Thymus (tissue), 11 donors: ENCODE data around the gene MACROD2. TPM values are rescaled to one million over a fixed set of nuclear protein-coding genes. Genes with fewer than 3 reads are reported as not detected.

Experiments used
- DNase-seq, 9 donors: peaks; one replicate each; pipeline ENCODE4 v3.0.0-alpha.2; 2013; ENCODE audit warnings: low spot score in 9 of 9, low read depth in 6 of 9, missing footprints in 1 of 9
- H3K27ac ChIP-seq, 2 donors: one replicate each; pipeline ENCODE4 v1.5.1; 2013; ENCODE audit warnings: control low read depth in 1 of 2, low read depth in 1 of 2, low read length in 1 of 2, mild to moderate bottlenecking in 1 of 2, moderate library complexity in 1 of 2
- H3K27me3 ChIP-seq, 2 donors: one replicate each; pipeline ENCODE4 v1.5.1; 2013; ENCODE audit warnings: low read length in 1 of 2; ENCODE audit not compliant: control insufficient read depth in 2 of 2, insufficient read depth in 1 of 2
- H3K36me3 ChIP-seq, 2 donors: one replicate each; pipeline ENCODE4 v1.5.1; 2013; ENCODE audit warnings: low read length in 1 of 2, mild to moderate bottlenecking in 1 of 2, moderate library complexity in 1 of 2; ENCODE audit not compliant: control insufficient read depth in 2 of 2, insufficient read depth in 2 of 2
- H3K4me1 ChIP-seq, 2 donors: one replicate each; pipeline ENCODE4 v1.5.1; 2013; ENCODE audit warnings: low read length in 2 of 2; ENCODE audit not compliant: control insufficient read depth in 2 of 2, insufficient read depth in 2 of 2
- H3K4me3 ChIP-seq, 2 donors: one replicate each; pipeline ENCODE4 v1.5.1; 2013; ENCODE audit warnings: low read length in 2 of 2, control low read depth in 1 of 2, mild to moderate bottlenecking in 1 of 2
- H3K9me3 ChIP-seq, 2 donors: one replicate each; pipeline ENCODE4 v1.5.1; 2013; ENCODE audit warnings: low read length in 1 of 2, mild to moderate bottlenecking in 1 of 2; ENCODE audit not compliant: control insufficient read depth in 2 of 2, insufficient read depth in 1 of 2
- WGBS: extraction: QIAGEN DNeasy Blood & Tissue Kit; methylation state at CpG from one replicate; pipeline ENCODE4 v1.1.7; 2013; 5-methylcytosine and 5-hydroxymethylcytosine counted together
- polyA plus RNA-seq: library from polyadenylated mRNA; stranded (reverse); fragments of 200-250 nt; gene quantifications from one replicate; pipeline ENCODE4 v1.2.3, GENCODE V29; 2013
- total RNA-seq: library from RNA; stranded (reverse); fragments of 120-200 nt; gene quantifications from one replicate; pipeline ENCODE4 v1.2.4, GENCODE V29; 2013
- donor health status: healthy.

MACROD2 gene
- total and polyA plus RNA-seq, 2 donors: 1.6 to 4.2 TPM

DNA sequence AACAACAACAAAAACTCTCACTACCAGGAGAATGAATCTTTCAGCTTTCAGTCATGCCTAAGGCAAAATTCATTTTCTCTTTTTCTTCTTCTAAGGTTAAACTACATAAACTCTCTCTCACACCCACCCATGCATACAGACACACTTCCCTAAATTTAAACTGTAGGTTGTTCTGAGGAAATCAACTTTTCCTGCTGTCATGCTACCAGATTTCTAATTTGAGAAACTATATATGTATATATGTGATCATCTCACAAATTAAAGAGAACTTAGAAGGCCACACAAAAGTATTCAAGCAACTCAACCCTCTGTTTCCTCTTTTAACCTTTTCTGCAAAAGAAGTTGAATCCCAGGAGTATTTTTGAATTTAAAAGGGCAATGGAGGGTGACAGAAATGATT, 2045.4 kb downstream of the MACROD2 start:
- no peaks in the 10 kb centered on the region for H3K36me3 ChIP-seq
- no peak overlapping the region for H3K4me3 ChIP-seq
- no peaks in the 10 kb centered on the region for H3K4me1 ChIP-seq
- no peak for DNase-seq
- no peaks in the 10 kb centered on the region for H3K27me3 ChIP-seq
- no peaks in the 10 kb centered on the region for H3K9me3 ChIP-seq
- no peak overlapping the region for H3K27ac ChIP-seq

DNA sequence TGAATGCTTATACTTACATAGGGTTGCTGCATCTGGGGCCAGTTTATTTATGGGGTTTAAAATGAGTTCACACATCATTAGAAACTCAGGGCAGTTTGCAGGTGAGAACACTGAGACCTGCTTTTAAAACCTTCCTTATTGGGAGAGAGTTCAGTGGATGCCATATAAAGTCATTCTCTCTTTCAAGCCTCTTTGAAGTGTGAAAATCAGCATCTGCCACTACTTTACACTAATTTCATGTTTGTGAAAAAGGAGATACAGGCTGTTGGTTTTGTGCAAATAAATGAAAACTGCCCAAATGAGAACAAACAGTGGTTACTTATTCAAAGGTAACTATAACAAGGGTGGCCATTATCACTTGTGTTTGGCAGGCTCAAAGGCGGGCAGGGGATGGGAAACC, 2047.4 kb downstream of the MACROD2 start:
- Histone ChIP-seq H3K9me3 (no peaks in the 10 kb centered on the region), H3K27ac (no peak overlapping the region), H3K27me3 (no peaks in the 10 kb centered on the region), H3K4me3 (no peak overlapping the region), H3K4me1 (no peaks in the 10 kb centered on the region), H3K36me3 (no peaks in the 10 kb centered on the region)
- no peak for DNase-seq
- WGBS: 98% methylated on average over 1 of the region's 1 CpG

- WGBS: 85% methylated on average over 3 of the region's 3 CpGs
- no peaks in the 10 kb centered on the region for H3K4me1 ChIP-seq
- no peaks in the 10 kb centered on the region for H3K27me3 ChIP-seq
These were observed 2048.6 kb downstream of the MACROD2 start for GRCh38 chr20:16043931-16044330.

GRCh38 chr20:16048876-16049275, 2053.6 kb downstream of the MACROD2 start:
- no peak overlapping the region for H3K27ac ChIP-seq
- 93% methylated on average over 1 of the region's 1 CpG for WGBS
- H3K36me3 ChIP-seq: no peaks in the 10 kb centered on the region
- no peaks in the 10 kb centered on the region for H3K4me1 ChIP-seq
- no peak for DNase-seq
- H3K27me3 ChIP-seq: no peaks in the 10 kb centered on the region
- H3K9me3 ChIP-seq: no peaks in the 10 kb centered on the region
- no peak overlapping the region for H3K4me3 ChIP-seq

More at GRCh38 chr20:16043931-16044330, 2048.6 kb downstream of the MACROD2 start:
- Histone ChIP-seq H3K9me3 (no peaks in the 10 kb centered on the region), H3K4me3 (no peak overlapping the region), H3K36me3 (no peaks in the 10 kb centered on the region), H3K27ac (no peak overlapping the region)
- no peak for DNase-seq

DNA sequence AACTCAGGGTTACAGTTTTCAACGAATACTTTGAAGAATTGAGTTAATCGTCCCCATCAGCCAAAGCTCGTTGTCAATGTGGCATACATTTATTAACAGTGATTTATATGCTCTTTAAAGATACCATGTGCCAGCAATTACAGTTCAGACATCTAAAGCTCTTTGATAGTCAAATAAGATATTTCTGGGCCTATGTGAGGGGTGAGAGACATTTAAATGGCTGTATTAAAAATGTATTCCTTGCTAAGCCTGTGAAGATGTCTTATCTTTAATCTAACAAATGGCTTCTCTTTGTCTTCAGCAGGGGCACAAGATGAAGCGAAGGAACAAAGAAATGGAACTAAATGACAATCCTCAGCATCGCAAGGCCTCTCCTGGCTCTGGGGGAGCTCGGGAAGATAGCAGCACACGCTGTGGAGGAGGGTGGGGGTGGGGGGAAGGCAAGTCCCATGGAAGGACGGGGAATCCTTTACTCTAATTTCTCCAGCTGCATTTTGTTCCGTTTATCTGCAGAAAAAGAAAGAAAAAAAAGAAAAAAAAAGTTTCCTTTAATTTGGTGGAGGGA, 2054.3 kb downstream of the MACROD2 start:
- H3K36me3 ChIP-seq: no peaks in the 10 kb centered on the region
- 81% methylated on average over 9 of the region's 9 CpGs for WGBS
- H3K27ac ChIP-seq: no peak overlapping the region
- H3K4me3 ChIP-seq: no peak overlapping the region
- DNase-seq: no peak
- no peaks in the 10 kb centered on the region for H3K9me3 ChIP-seq
- H3K27me3 ChIP-seq: no peaks in the 10 kb centered on the region
- no peaks in the 10 kb centered on the region for H3K4me1 ChIP-seq

GRCh38 chr20:16050366-16050765, 2055.1 kb downstream of the MACROD2 start:
- H3K4me1 ChIP-seq: no peaks in the 10 kb centered on the region
- no peak for DNase-seq
- H3K27ac ChIP-seq: no peak overlapping the region
- 90% methylated on average over 1 of the region's 1 CpG for WGBS
- H3K36me3 ChIP-seq: no peaks in the 10 kb centered on the region
- H3K9me3 ChIP-seq: no peaks in the 10 kb centered on the region
- no peaks in the 10 kb centered on the region for H3K27me3 ChIP-seq
- H3K4me3 ChIP-seq: no peak overlapping the region

DNA sequence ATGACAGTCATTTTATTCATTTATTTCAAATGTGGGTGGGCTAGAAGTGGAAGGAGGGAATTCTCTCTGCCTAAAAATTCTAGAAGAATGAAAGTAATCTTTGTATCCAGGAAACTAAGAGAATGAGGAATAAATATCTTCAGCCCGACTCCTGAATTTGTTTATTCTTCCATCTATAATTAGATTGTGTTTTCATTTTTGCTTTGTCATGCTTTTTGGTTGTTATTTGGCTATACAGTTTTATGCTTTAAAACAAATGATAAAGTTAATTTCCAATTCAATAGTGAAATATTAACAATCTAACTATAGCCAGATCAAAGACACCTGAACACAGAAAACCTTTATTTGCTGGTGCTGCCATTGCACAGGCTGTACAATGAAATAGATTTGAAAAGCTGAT, 2056.7 kb downstream of the MACROD2 start:
- Histone ChIP-seq H3K9me3 (no peaks in the 10 kb centered on the region), H3K36me3 (no peaks in the 10 kb centered on the region), H3K27ac (no peak overlapping the region), H3K27me3 (no peaks in the 10 kb centered on the region), H3K4me1 (no peaks in the 10 kb centered on the region), H3K4me3 (no peak overlapping the region)
- no peak for DNase-seq
- WGBS: 88% methylated on average over 1 of the region's 1 CpG

DNA sequence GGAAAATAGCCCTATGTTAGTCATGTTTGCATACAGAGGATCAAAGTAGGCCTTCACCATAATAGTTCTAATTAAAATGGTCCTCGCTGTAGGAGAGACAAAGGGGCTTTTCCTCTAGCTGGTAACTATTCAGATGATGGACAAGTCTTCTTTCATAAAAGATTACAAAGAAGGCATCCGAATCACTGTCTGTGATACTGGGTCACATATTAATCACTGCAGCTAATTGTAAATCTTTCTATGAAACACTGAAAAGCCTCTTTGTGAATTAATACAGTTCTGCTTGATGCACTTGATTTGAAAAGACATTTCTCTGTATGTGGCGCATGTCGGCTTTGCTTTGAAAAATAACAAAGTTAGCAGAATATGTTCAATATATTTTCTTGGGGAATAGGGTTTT, 2057.1 kb downstream of the MACROD2 start:
- Histone ChIP-seq H3K27me3 (no peaks in the 10 kb centered on the region), H3K4me3 (no peak overlapping the region), H3K27ac (no peak overlapping the region), H3K4me1 (no peaks in the 10 kb centered on the region), H3K36me3 (no peaks in the 10 kb centered on the region), H3K9me3 (no peaks in the 10 kb centered on the region)
- no peak for DNase-seq
- 83% methylated on average over 4 of the region's 4 CpGs for WGBS

DNA sequence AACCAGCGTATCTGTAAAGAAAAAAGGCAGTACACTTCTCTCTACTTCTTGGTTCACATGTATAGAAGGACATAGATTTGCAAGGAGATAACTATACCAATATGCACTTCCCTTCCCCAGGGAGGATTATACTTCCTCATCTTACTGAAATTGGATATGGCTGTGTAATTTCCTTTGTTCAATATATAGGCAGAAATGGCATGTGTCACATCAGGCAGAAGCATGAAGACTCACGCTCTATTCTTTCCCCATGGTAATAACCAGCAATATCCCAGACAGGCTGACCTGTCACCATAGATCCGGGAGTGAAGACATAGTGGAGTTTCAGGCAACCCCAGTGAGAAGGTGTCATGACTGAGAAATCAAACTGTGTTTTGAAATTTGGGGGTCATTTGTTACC, 2059.7 kb downstream of the MACROD2 start:
- DNase-seq: no peak
- Histone ChIP-seq H3K36me3 (no peaks in the 10 kb centered on the region), H3K27ac (no peak overlapping the region), H3K4me3 (no peak overlapping the region), H3K9me3 (no peaks in the 10 kb centered on the region), H3K27me3 (no peaks in the 10 kb centered on the region), H3K4me1 (no peaks in the 10 kb centered on the region)
- WGBS: 92% methylated on average over 3 of the region's 3 CpGs

DNA sequence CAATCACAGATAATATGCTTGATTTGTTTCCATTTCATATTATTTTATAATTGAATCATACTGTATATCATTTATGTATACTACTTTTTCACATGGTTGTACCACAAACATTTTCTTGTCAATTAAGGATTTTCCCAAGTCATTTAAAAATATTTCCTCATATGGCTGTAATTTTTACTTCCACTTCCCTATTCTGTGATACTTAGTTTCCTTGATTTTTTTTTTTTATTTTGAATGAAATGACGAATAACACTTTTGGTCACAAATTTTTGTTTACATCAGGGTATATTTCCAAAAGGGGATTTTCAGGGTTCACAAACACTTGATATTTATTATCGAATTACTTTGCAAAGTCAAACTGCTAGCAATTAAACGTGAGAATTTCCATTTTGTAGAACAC, 2062.3 kb downstream of the MACROD2 start:
- no peak overlapping the region for H3K27ac ChIP-seq
- no peak overlapping the region for H3K4me3 ChIP-seq
- DNase-seq: no peak
- no peaks in the 10 kb centered on the region for H3K9me3 ChIP-seq
- no peaks in the 10 kb centered on the region for H3K27me3 ChIP-seq
- 95% methylated on average over 3 of the region's 3 CpGs for WGBS
- H3K4me1 ChIP-seq: no peaks in the 10 kb centered on the region
- no peaks in the 10 kb centered on the region for H3K36me3 ChIP-seq
